ENCODE results near the gene ARL6IP4. TPM values are rescaled to one million over a fixed set of nuclear protein-coding genes. Genes with fewer than 3 reads are reported as not detected.

Gene ARL6IP4
- total and polyA plus RNA-seq, 10 of the 15 experiments (the other 5 are each of a cell fraction or from before 2014, with no cell fraction given) = 2.5 to 320 (median 188) TPM

- BruUV-seq (replicated peaks) = no TSS peak
- ChIA-PET RAD21 (ENCODE audit: unreplicated experiment) (no interaction called here), SMC1A (ENCODE audit: uncharacterized antibody, unreplicated experiment) (interaction anchor here (1.0 kb wide), 1 partner anchor 58 kb away, joined by 3 read pairs; no protein-coding TSS in a partner anchor), CTCF (no interaction called here), POLR2A (no interaction called here)
- ATAC-seq (no peak), FAIRE-seq (no peak), DNase-seq (ENCODE audit: low read depth, low spot score) (no peak)
- no peak overlapping the region for H3K4me2 ChIP-seq (ENCODE audit: control insufficient read depth, insufficient read depth)
- intact Hi-C loops (cut with micrococcal nuclease; ENCODE audit: unreplicated experiment) = no loop called here
- TF ChIP-seq SIN3A (IDR thresholded peaks at IDR 0.05; ENCODE audit: low read depth, low read length) = no peak
- TF ChIP-seq, protein P1, sequence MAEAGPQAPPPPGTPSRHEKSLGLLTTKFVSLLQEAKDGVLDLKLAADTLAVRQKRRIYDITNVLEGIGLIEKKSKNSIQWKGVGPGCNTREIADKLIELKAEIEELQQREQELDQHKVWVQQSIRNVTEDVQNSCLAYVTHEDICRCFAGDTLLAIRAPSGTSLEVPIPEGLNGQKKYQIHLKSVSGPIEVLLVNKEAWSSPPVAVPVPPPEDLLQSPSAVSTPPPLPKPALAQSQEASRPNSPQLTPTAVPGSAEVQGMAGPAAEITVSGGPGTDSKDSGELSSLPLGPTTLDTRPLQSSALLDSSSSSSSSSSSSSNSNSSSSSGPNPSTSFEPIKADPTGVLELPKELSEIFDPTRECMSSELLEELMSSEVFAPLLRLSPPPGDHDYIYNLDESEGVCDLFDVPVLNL (IDR thresholded peaks at IDR 0.05; ENCODE audit: low read depth, low read length) = no peak
- TF ChIP-seq, protein P2, sequence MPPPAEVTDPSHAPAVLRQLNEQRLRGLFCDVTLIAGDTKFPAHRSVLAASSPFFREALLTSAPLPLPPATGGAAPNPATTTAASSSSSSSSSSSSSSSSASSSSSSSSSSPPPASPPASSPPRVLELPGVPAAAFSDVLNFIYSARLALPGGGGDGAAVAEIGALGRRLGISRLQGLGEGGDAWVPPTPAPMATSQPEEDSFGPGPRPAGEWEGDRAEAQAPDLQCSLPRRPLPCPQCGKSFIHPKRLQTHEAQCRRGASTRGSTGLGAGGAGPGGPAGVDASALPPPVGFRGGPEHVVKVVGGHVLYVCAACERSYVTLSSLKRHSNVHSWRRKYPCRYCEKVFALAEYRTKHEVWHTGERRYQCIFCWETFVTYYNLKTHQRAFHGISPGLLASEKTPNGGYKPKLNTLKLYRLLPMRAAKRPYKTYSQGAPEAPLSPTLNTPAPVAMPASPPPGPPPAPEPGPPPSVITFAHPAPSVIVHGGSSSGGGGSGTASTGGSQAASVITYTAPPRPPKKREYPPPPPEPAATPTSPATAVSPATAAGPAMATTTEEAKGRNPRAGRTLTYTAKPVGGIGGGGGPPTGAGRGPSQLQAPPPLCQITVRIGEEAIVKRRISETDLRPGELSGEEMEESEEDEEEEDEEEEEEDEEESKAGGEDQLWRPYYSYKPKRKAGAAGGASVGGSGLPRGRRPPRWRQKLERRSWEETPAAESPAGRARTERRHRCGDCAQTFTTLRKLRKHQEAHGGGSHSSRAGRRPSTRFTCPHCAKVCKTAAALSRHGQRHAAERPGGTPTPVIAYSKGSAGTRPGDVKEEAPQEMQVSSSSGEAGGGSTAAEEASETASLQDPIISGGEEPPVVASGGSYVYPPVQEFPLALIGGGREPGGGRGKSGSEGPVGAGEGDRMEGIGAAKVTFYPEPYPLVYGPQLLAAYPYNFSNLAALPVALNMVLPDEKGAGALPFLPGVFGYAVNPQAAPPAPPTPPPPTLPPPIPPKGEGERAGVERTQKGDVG (CRISPR knock-in tag; IDR thresholded peaks at IDR 0.05) = no peak
- no peak for TF ChIP-seq NRF1 (conservative IDR thresholded peaks at IDR 0.05; ENCODE audit: low read depth, low read length)
- TF ChIP-seq, protein P3, sequence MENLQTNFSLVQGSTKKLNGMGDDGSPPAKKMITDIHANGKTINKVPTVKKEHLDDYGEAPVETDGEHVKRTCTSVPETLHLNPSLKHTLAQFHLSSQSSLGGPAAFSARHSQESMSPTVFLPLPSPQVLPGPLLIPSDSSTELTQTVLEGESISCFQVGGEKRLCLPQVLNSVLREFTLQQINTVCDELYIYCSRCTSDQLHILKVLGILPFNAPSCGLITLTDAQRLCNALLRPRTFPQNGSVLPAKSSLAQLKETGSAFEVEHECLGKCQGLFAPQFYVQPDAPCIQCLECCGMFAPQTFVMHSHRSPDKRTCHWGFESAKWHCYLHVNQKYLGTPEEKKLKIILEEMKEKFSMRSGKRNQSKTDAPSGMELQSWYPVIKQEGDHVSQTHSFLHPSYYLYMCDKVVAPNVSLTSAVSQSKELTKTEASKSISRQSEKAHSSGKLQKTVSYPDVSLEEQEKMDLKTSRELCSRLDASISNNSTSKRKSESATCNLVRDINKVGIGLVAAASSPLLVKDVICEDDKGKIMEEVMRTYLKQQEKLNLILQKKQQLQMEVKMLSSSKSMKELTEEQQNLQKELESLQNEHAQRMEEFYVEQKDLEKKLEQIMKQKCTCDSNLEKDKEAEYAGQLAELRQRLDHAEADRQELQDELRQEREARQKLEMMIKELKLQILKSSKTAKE (IDR thresholded peaks at IDR 0.05; ENCODE audit: low read depth, poor library complexity, severe bottlenecking) = no peak
- TF ChIP-seq, protein P4, sequence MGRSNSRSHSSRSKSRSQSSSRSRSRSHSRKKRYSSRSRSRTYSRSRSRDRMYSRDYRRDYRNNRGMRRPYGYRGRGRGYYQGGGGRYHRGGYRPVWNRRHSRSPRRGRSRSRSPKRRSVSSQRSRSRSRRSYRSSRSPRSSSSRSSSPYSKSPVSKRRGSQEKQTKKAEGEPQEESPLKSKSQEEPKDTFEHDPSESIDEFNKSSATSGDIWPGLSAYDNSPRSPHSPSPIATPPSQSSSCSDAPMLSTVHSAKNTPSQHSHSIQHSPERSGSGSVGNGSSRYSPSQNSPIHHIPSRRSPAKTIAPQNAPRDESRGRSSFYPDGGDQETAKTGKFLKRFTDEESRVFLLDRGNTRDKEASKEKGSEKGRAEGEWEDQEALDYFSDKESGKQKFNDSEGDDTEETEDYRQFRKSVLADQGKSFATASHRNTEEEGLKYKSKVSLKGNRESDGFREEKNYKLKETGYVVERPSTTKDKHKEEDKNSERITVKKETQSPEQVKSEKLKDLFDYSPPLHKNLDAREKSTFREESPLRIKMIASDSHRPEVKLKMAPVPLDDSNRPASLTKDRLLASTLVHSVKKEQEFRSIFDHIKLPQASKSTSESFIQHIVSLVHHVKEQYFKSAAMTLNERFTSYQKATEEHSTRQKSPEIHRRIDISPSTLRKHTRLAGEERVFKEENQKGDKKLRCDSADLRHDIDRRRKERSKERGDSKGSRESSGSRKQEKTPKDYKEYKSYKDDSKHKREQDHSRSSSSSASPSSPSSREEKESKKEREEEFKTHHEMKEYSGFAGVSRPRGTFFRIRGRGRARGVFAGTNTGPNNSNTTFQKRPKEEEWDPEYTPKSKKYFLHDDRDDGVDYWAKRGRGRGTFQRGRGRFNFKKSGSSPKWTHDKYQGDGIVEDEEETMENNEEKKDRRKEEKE (IDR thresholded peaks at IDR 0.05) = no peak
- TF ChIP-seq ZBED1 (IDR thresholded peaks at IDR 0.05; ENCODE audit: borderline replicate concordance) = no peak
- TF ChIP-seq, protein P5, sequence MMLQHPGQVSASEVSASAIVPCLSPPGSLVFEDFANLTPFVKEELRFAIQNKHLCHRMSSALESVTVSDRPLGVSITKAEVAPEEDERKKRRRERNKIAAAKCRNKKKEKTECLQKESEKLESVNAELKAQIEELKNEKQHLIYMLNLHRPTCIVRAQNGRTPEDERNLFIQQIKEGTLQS (IDR thresholded peaks at IDR 0.05; ENCODE audit: borderline replicate concordance, extremely low read depth, low read depth, low read length) = no peak
- TF ChIP-seq GABPA (IDR thresholded peaks at IDR 0.05; ENCODE audit: low read depth) = no peak
- 67% methylated on average over 1 of the region's 1 CpG for WGBS (ENCODE audit: insufficient coverage, insufficient replicate concordance, low lambda C conversion rate, missing lambda C conversion rate)
- H3K9ac ChIP-seq (ENCODE audit: control insufficient read depth, insufficient read depth, low read length) = no peak overlapping the region
- H2AFZ ChIP-seq (ENCODE audit: control insufficient read depth, low read depth, low read length) = no peak overlapping the region
- H3K79me2 ChIP-seq (ENCODE audit: control insufficient read depth, insufficient read depth, low read length) = no peaks in the 10 kb centered on the region
- no peak overlapping the region for H3K4me3 ChIP-seq
- H3K4me1 ChIP-seq (ENCODE audit: control insufficient read depth, insufficient read depth, low read length) = no peaks in the 10 kb centered on the region
- no peak overlapping the region for H3K27ac ChIP-seq (ENCODE audit: control insufficient read depth, insufficient read depth)
- peaks cover 0 to 2% of the 10 kb centered on the region in 2 experiments; a peak in 3 of 4 replicates for H3K27me3 ChIP-seq (replicated peaks in 1 of 2; ENCODE audit: control insufficient read depth in 2 of 2, insufficient read depth in 2 of 2, low read length in 1 of 2)
- in situ Hi-C loops (cut with MboI) = no loop called here
- H4K20me1 ChIP-seq (ENCODE audit: control insufficient read depth, insufficient read depth) = no peaks in the 10 kb centered on the region
- H3K36me3 ChIP-seq (ENCODE audit: control insufficient read depth in 2 of 2, insufficient read depth in 2 of 2, low read length in 1 of 2) = no peaks in the 10 kb centered on the region
- H3K9me3 ChIP-seq (replicated peaks; ENCODE audit: control insufficient read depth, insufficient read depth, low read length) = no peaks in the 10 kb centered on the region
Measured at GRCh38 chr12:123017753-123018152, 37.3 kb downstream of the ARL6IP4 start.

Measured in GM12878 (cell line).